ENCODE data around the gene DCC. TPM values are rescaled to one million over a fixed set of nuclear protein-coding genes. Genes with fewer than 3 reads are reported as not detected.

Gene DCC
- total RNA-seq, 6 donors from 2014 or later, result 0.33 to 3.5 (median 1.0) TPM

DNA sequence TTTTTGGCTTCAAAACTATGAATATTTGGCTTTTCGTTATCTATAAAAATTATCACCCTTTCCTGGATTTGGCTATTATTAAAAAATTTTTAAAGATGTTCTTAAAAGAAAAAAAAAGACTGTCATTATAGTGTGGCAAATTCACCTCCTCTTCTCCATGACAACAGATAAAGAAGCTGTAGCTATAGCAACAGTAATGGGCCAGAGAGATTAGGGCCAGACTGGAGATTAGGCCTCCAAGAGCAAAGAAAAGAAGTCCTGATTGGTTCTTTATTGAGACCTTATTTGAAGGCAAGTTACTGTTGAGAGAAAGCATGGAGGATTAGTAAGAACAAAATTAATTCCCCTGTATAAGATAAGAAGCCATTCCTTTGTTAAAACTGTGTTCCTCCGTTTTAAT lies 812.5 kb downstream of the DCC start:
- 88 to 90% methylated on average over 2 of the region's 2 CpGs for WGBS, 2 donors
- no peak overlapping the region for H3K4me3 ChIP-seq
- no peak for DNase-seq

DNA sequence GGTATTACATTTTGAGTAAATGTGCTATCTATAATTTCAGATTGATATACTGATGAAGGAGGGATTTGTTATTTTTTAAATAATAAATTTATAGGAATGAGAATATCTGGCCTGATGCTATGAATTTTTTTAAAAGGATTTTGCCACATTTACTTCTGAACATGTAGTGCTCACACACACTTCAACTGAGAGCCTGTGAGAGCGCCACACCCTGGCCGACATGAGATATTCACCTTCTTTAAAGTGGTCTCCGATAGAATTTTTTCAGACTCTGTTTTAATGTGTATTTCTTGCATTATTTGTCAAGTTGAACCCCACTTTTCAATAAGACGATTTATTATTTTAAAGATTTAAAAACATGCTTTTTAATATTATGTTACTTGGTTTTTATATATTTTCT lies 813.3 kb downstream of the DCC start:
- Histone ChIP-seq H3K27ac (no peak overlapping the region), H3K27me3 (no peaks in the 10 kb centered on the region), H3K4me1 (no peaks in the 10 kb centered on the region), H3K4me3 (no peak overlapping the region), H3K36me3 (no peaks in the 10 kb centered on the region), H3K9me3 (no peaks in the 10 kb centered on the region)
- no peak for TF ChIP-seq POLR2AphosphoS5 (IDR thresholded peaks at IDR 0.05)
- TF ChIP-seq EP300 (IDR thresholded peaks at IDR 0.05), result no peak
- no peak for TF ChIP-seq POLR2A (IDR thresholded peaks at IDR 0.05)
- TF ChIP-seq, protein P1, sequence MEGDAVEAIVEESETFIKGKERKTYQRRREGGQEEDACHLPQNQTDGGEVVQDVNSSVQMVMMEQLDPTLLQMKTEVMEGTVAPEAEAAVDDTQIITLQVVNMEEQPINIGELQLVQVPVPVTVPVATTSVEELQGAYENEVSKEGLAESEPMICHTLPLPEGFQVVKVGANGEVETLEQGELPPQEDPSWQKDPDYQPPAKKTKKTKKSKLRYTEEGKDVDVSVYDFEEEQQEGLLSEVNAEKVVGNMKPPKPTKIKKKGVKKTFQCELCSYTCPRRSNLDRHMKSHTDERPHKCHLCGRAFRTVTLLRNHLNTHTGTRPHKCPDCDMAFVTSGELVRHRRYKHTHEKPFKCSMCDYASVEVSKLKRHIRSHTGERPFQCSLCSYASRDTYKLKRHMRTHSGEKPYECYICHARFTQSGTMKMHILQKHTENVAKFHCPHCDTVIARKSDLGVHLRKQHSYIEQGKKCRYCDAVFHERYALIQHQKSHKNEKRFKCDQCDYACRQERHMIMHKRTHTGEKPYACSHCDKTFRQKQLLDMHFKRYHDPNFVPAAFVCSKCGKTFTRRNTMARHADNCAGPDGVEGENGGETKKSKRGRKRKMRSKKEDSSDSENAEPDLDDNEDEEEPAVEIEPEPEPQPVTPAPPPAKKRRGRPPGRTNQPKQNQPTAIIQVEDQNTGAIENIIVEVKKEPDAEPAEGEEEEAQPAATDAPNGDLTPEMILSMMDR (IDR thresholded peaks at IDR 0.05), result peak in 2 of 6 experiments; percentile 11
- WGBS, 2 donors, result 24% methylated on average over 4 of the region's 4 CpGs
- ATAC-seq (ENCODE audit: low FRiP score in 2 of 2) (no peak), DNase-seq (no peak)

More for the DNA sequence above, 812.5 kb downstream of the DCC start:
- H3K9me3 ChIP-seq, result no peaks in the 10 kb centered on the region
- TF ChIP-seq POLR2AphosphoS5 (IDR thresholded peaks at IDR 0.05) (no peak), EP300 (IDR thresholded peaks at IDR 0.05) (no peak), POLR2A (IDR thresholded peaks at IDR 0.05) (no peak)
- TF ChIP-seq, protein P1 (IDR thresholded peaks at IDR 0.05), result no peak
- no peaks in the 10 kb centered on the region for H3K36me3 ChIP-seq
- no peaks in the 10 kb centered on the region for H3K27me3 ChIP-seq
- no peak for ATAC-seq (ENCODE audit: low FRiP score in 2 of 2)
- H3K27ac ChIP-seq, result no peak overlapping the region
- H3K4me1 ChIP-seq, result no peaks in the 10 kb centered on the region

DNA sequence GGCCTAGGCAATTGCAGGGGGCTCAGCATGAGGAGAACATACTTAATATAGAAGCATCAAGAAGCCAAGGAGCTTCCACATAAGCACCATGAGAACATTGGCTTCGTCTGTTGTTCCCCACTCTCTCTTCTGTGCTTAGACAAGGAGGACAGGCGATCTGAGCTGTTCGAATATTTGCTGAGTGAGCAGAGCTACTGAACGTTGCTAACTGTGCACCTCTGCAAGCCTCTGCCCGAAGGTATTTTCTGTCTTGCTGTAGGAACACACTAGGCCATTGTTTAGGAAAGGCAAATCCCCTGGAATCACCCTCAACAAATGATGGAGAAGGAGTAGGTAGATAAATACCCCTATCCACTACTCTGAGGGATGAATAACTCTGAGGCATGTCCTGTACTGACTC lies 813.8 kb downstream of the DCC start:
- H3K27ac ChIP-seq, result no peak overlapping the region
- no peaks in the 10 kb centered on the region for H3K4me1 ChIP-seq
- 79 to 88% methylated on average over 5 of the region's 5 CpGs for WGBS, 2 donors
- H3K9me3 ChIP-seq, result no peaks in the 10 kb centered on the region
- no peaks in the 10 kb centered on the region for H3K36me3 ChIP-seq
- no peaks in the 10 kb centered on the region for H3K27me3 ChIP-seq
- no peak for TF ChIP-seq POLR2AphosphoS5 (IDR thresholded peaks at IDR 0.05)
- ATAC-seq (ENCODE audit: low FRiP score in 2 of 2) (no peak), DNase-seq (no peak)
- H3K4me3 ChIP-seq, result no peak overlapping the region

DNA sequence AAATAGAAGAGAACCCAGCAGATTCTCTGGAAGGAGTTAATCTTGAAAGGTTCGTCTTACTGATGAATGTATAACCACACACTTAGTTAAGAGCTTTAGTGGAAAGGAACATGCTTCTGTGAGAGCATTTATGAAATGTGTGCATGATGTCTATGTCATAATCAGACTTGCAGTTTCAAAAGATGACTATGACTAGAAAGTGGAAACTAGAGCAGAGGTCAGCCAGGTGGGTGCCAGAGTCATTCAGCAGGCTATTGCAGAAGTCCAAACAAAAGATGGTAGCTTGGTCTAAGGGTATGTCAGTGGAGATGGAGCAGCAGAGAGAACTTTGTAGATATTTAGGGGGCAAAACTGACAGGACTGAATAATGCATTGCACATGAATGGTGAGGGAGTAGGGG lies 825.8 kb downstream of the DCC start:
- DNase-seq (no peak), ATAC-seq (ENCODE audit: low FRiP score in 2 of 2) (no peak)
- no peaks in the 10 kb centered on the region for H3K36me3 ChIP-seq
- no peaks in the 10 kb centered on the region for H3K27me3 ChIP-seq
- H3K4me3 ChIP-seq, result no peak overlapping the region
- no peak overlapping the region for H3K27ac ChIP-seq
- TF ChIP-seq, protein P1 (IDR thresholded peaks at IDR 0.05), result no peak
- no peak for TF ChIP-seq POLR2AphosphoS5 (IDR thresholded peaks at IDR 0.05)
- TF ChIP-seq EP300 (IDR thresholded peaks at IDR 0.05), result no peak
- TF ChIP-seq POLR2A (IDR thresholded peaks at IDR 0.05), result no peak
- H3K9me3 ChIP-seq, result no peaks in the 10 kb centered on the region
- no peaks in the 10 kb centered on the region for H3K4me1 ChIP-seq
- 68 to 94% methylated on average over 1 of the region's 1 CpG for WGBS, 2 donors

DNA sequence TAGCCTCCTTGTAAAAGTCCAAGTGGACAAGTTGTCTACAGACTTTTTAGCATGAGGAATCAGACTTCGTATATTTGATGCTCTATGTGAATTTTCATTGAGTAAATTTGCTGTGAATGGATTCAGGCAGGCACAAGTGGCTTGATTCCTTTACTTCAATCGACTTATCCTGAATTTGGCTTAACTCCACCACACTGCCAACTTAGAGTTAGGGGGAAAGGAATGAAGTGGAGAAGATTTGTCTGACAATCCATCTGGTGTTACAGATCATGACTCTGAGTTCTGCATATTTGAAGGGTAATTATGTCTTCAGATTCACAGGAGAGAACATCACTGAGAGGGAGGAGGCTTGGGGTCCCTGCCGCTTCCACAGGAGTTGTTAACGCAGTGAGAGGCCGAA lies 829.3 kb downstream of the DCC start:
- H3K4me1 ChIP-seq, result no peaks in the 10 kb centered on the region
- no peak for DNase-seq
- WGBS, 2 donors, result 74 to 82% methylated on average over 5 of the region's 5 CpGs

More for the DNA sequence above, 829.3 kb downstream of the DCC start:
- Histone ChIP-seq H3K4me3 (no peak overlapping the region), H3K27me3 (no peaks in the 10 kb centered on the region), H3K9me3 (no peaks in the 10 kb centered on the region), H3K27ac (no peak overlapping the region), H3K36me3 (no peaks in the 10 kb centered on the region)
- TF ChIP-seq POLR2A (IDR thresholded peaks at IDR 0.05) (no peak), POLR2AphosphoS5 (IDR thresholded peaks at IDR 0.05) (no peak), EP300 (IDR thresholded peaks at IDR 0.05) (no peak)
- TF ChIP-seq, protein P1 (IDR thresholded peaks at IDR 0.05), result no peak
- no peak for ATAC-seq (ENCODE audit: low FRiP score in 2 of 2)

Measured in upper lobe of left lung (tissue), 6 donors.